Measurements from ENCODE around the gene TRDN.

The TRDN gene

DNA sequence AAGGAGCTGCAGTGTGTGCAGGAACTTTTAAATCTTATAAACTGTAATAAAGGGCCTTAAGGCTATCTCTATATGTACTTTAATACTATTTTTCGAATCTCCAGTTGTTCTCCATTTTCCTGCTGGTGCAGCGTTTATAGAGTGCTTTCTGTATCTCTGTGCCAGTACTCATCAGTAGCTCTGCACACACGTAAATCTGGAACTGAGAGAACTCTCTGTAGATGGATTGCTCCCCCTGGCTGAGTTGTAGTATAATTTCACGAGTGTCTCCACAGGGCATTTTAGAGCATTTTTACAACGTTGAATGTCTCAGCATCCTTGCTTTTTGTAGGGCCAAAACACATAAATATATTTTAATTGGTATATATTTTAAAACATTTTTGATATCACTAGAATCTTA is 256.5 kb downstream of the TRDN start:
- Histone ChIP-seq H3K4me1 (no peaks in the 10 kb centered on the region), H3K9ac (no peak overlapping the region), H3K9me3 (no peaks in the 10 kb centered on the region), H3K27me3 (no peaks in the 10 kb centered on the region), H3K4me3 (no peak overlapping the region), H4K20me1 (no peaks in the 10 kb centered on the region), H3K27ac (no peak overlapping the region), H3K4me2 (no peak overlapping the region), H3K36me3 (no peaks in the 10 kb centered on the region)
- no peak for TF ChIP-seq Cebpa-rat (IDR thresholded peaks at IDR 0.05)

- H3K9ac ChIP-seq = no peak overlapping the region
- H4K20me1 ChIP-seq = no peaks in the 10 kb centered on the region
- H3K4me1 ChIP-seq = no peaks in the 10 kb centered on the region
- H3K27ac ChIP-seq = no peak overlapping the region
- no peak overlapping the region for H3K4me3 ChIP-seq
- no peaks in the 10 kb centered on the region; the same call in 1 of the 2 replicates for H3K9me3 ChIP-seq
- H3K4me2 ChIP-seq = no peak overlapping the region
- no peak for TF ChIP-seq Cebpa-rat (IDR thresholded peaks at IDR 0.05)
- H3K27me3 ChIP-seq = no peaks in the 10 kb centered on the region
- H3K36me3 ChIP-seq = no peaks in the 10 kb centered on the region
These were observed 264.0 kb downstream of the TRDN start for GRCh38 chr6:123372737-123373136.

DNA sequence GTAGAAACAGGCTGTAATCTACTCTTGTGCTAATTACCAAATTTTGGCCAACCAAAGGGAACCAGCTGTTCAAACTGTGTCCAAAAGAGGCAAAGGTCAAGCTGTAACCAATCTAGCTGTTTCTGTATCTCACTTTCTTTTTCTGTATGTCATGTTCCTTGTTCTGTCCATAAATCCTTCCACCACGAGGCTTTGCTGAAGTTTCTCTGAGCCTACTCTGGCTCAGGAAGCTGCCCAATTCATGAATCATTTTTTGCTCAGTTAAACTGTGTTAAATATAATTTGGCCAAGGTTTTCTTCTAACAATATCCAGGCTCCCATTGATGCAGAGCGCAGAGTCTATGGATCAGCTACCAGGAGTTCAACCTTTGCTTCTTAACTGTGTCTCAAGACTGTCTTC is 272.8 kb downstream of the TRDN start:
- no peak overlapping the region for H3K4me2 ChIP-seq
- TF ChIP-seq Cebpa-rat (IDR thresholded peaks at IDR 0.05) = no peak
- no peaks in the 10 kb centered on the region for H3K4me1 ChIP-seq
- no peak overlapping the region for H3K4me3 ChIP-seq
- H3K36me3 ChIP-seq = no peaks in the 10 kb centered on the region
- H3K27ac ChIP-seq = no peak overlapping the region
- no peaks in the 10 kb centered on the region for H3K9me3 ChIP-seq
- H3K9ac ChIP-seq = no peak overlapping the region
- H3K27me3 ChIP-seq = no peaks in the 10 kb centered on the region
- no peaks in the 10 kb centered on the region for H4K20me1 ChIP-seq

DNA sequence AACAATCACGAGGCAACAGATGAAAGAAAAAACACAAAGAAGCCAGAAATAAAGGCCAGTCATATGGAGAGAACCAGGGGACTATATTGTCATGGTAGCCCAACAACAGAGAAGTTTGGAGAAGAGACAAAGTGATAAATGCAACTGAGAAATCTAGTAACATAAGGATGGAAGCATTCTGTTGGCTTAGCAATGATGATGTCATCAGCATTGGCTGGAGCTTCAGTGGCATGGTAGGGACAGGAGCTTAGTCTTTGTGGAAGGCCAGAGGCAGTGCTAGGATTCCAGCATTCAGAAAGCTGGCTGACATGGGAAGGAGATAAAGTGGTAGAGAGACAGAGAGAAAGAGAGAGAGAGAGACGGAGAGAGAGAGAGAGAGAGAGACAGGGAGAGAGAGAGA is 276.4 kb downstream of the TRDN start:
- H3K4me2 ChIP-seq = no peak overlapping the region
- no peak overlapping the region for H3K9ac ChIP-seq
- no peaks in the 10 kb centered on the region for H3K4me1 ChIP-seq
- no peaks in the 10 kb centered on the region for H3K36me3 ChIP-seq
- H3K27me3 ChIP-seq = no peaks in the 10 kb centered on the region
- H3K27ac ChIP-seq = no peak overlapping the region
- no peaks in the 10 kb centered on the region for H3K9me3 ChIP-seq
- TF ChIP-seq Cebpa-rat (IDR thresholded peaks at IDR 0.05) = no peak
- H3K4me3 ChIP-seq = no peak overlapping the region
- H4K20me1 ChIP-seq = no peaks in the 10 kb centered on the region

GRCh38 chr6:123352705-123353104 is 284.0 kb downstream of the TRDN start:
- no peaks in the 10 kb centered on the region for H3K27me3 ChIP-seq
- H3K4me1 ChIP-seq = no peaks in the 10 kb centered on the region
- H3K9me3 ChIP-seq = no peaks in the 10 kb centered on the region
- no peaks in the 10 kb centered on the region for H4K20me1 ChIP-seq
- H3K36me3 ChIP-seq = no peaks in the 10 kb centered on the region
- no peak overlapping the region for H3K4me2 ChIP-seq
- H3K27ac ChIP-seq = no peak overlapping the region
- no peak overlapping the region for H3K4me3 ChIP-seq
- no peak overlapping the region for H3K9ac ChIP-seq
- TF ChIP-seq Cebpa-rat (IDR thresholded peaks at IDR 0.05) = no peak

DNA sequence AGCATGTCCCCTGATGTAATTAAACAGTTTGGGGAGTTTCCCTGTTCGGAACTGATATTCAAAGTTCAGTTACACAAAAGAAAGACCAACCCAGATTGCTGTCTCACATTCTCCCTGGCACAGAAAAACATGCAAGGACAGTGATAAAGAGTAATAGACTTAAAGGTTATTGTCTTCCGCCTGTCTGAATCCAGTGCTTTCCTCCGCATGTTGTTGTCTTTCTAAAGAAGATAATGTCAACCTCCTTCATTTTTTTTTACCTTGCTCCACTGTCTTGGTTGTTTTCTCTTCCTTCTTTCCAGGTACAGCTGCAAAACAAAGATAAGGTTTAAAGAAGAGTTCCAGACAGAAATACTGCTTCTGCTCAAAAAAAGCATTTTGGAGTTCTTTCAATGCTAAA is 284.5 kb downstream of the TRDN start:
- H4K20me1 ChIP-seq = no peaks in the 10 kb centered on the region

GRCh38 chr6:123343836-123344235 is 292.9 kb downstream of the TRDN start:
- Histone ChIP-seq H3K4me2 (no peak overlapping the region), H3K4me3 (no peak overlapping the region), H3K9ac (no peak overlapping the region), H4K20me1 (no peaks in the 10 kb centered on the region), H3K9me3 (no peaks in the 10 kb centered on the region), H3K4me1 (no peaks in the 10 kb centered on the region), H3K27me3 (no peaks in the 10 kb centered on the region), H3K36me3 (no peaks in the 10 kb centered on the region), H3K27ac (no peak overlapping the region)
- TF ChIP-seq Cebpa-rat (IDR thresholded peaks at IDR 0.05) = no peak

More for the DNA sequence above, 284.5 kb downstream of the TRDN start:
- no peak for TF ChIP-seq Cebpa-rat (IDR thresholded peaks at IDR 0.05)
- Histone ChIP-seq H3K27ac (no peak overlapping the region), H3K9ac (no peak overlapping the region), H3K36me3 (no peaks in the 10 kb centered on the region), H3K27me3 (no peaks in the 10 kb centered on the region), H3K4me1 (no peaks in the 10 kb centered on the region), H3K4me3 (no peak overlapping the region), H3K4me2 (no peak overlapping the region), H3K9me3 (no peaks in the 10 kb centered on the region)

DNA sequence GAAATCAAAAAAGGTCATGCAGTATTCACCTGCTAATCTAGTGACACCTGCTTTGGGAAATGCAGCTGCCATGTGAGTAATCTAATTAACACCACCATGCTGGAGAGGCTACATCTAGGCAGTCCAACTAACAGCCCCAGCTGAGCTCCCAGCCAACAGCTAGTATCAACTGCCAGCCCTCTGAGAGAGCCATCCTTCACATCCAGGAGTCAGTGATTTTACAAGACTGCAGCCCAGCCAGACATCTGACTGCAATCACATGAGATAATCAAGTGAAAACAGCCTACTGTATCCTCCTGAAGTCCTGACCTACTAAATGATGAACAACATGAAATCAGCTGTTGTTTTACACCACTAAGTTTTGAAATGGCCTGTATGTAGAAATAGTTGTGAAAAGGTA is 298.4 kb downstream of the TRDN start:
- Histone ChIP-seq H3K27me3 (no peaks in the 10 kb centered on the region), H3K9me3 (no peaks in the 10 kb centered on the region), H3K4me3 (no peak overlapping the region), H3K9ac (no peak overlapping the region), H3K27ac (no peak overlapping the region), H3K36me3 (no peaks in the 10 kb centered on the region), H3K4me1 (no peaks in the 10 kb centered on the region), H3K4me2 (no peak overlapping the region), H4K20me1 (no peaks in the 10 kb centered on the region)
- TF ChIP-seq Cebpa-rat (IDR thresholded peaks at IDR 0.05) = no peak

- Histone ChIP-seq H3K27me3 (no peaks in the 10 kb centered on the region), H3K4me2 (no peak overlapping the region), H3K4me1 (no peaks in the 10 kb centered on the region), H3K36me3 (no peaks in the 10 kb centered on the region), H3K9ac (no peak overlapping the region), H4K20me1 (no peaks in the 10 kb centered on the region), H3K4me3 (no peak overlapping the region), H3K27ac (no peak overlapping the region), H3K9me3 (no peaks in the 10 kb centered on the region)
- TF ChIP-seq Cebpa-rat (IDR thresholded peaks at IDR 0.05) = no peak
These were observed 303.6 kb downstream of the TRDN start for GRCh38 chr6:123333000-123333756.

- Histone ChIP-seq H3K27me3 (no peaks in the 10 kb centered on the region), H3K36me3 (no peaks in the 10 kb centered on the region), H3K9me3 (no peaks in the 10 kb centered on the region), H3K4me2 (no peak overlapping the region), H3K9ac (no peak overlapping the region), H3K27ac (no peak overlapping the region), H3K4me3 (no peak overlapping the region), H3K4me1 (no peaks in the 10 kb centered on the region), H4K20me1 (no peaks in the 10 kb centered on the region)
- no peak for TF ChIP-seq Cebpa-rat (IDR thresholded peaks at IDR 0.05)
These were observed 304.7 kb downstream of the TRDN start for GRCh38 chr6:123332070-123332469.

DNA sequence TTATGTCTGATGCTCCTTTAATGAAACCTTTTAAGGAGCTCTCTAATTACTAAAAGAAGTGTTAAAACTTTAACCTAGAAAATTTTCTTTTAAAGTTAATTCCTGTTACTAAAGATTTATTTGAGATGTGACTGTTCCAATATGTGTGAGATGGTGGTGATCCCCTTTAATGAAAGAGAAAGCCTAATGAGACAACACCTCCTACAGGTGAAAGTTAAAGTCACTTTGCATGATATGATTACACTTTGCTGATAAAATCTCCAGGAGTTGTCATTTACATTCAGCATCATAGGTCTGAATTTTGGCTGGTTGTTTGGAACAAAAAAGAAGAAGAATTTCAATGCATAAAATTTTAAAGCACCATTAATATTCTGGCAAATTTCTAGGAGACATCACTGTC is 307.4 kb downstream of the TRDN start:
- Histone ChIP-seq H4K20me1 (no peaks in the 10 kb centered on the region), H3K9me3 (no peaks in the 10 kb centered on the region), H3K4me1 (no peaks in the 10 kb centered on the region), H3K27ac (no peak overlapping the region), H3K27me3 (no peaks in the 10 kb centered on the region), H3K9ac (no peak overlapping the region), H3K4me3 (no peak overlapping the region), H3K36me3 (no peaks in the 10 kb centered on the region), H3K4me2 (no peak overlapping the region)
- no peak for TF ChIP-seq Cebpa-rat (IDR thresholded peaks at IDR 0.05)
